ENCODE results near the gene PCDHB12.

GRCh38 chr5:141172381-141173204 is 35.9 kb upstream of the PCDHB12 start, which contains the start of gene PCDHB7:
- TF ChIP-seq CTCF (conservative IDR thresholded peaks at IDR 0.05 in 1 of 2, IDR thresholded peaks at IDR 0.05 in 1 of 2; ENCODE audit: extremely low read depth in 1 of 2, insufficient read depth in 1 of 2, low read depth in 1 of 2, low read length in 2 of 2): peak; percentile 35 to 40
- TF ChIP-seq EZH2 (IDR thresholded peaks at IDR 0.05; ENCODE audit: borderline replicate concordance, low read length): no peak
